ENCODE results near the gene GPR89A. TPM values are rescaled to one million over a fixed set of nuclear protein-coding genes. Genes with fewer than 3 reads are reported as not detected.

GPR89A gene
- total RNA-seq, 1 donor from 2014 or later = 31.4 TPM

DNA sequence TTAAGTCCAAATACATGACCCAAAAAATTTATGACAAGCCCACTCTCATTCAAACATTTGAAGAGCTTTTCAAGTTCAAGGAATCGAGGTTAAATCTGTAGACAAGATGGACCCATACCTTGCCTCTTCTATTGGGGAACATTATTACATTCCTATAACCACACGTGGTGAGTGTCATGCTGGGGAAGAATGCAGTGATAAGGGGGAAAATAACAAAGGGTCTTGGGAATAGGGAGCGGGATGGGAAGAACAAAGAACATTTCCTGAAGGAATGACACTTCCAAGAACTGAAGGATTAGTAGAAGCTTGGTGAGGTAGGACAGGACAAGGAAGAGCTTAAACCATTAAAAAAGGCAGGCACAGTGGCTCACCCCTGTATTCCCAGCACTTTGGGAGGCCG, 80.5 kb downstream of the GPR89A start:
- DNase-seq (ENCODE audit: low spot score, unreplicated experiment) = no peak
- Mint-ChIP-seq H3K9me3 (ENCODE audit: low read depth) (no peaks in the 10 kb centered on the region), H3K27me3 (no peaks in the 10 kb centered on the region), H3K4me1 (ENCODE audit: low read depth) (peaks cover 10% of the 10 kb centered on the region), H3K4me3 (ENCODE audit: low read depth) (no peak overlapping the region), H3K27ac (no peak overlapping the region), H3K36me3 (ENCODE audit: insufficient read depth) (no peaks in the 10 kb centered on the region)
- TF ChIP-seq, protein P1, sequence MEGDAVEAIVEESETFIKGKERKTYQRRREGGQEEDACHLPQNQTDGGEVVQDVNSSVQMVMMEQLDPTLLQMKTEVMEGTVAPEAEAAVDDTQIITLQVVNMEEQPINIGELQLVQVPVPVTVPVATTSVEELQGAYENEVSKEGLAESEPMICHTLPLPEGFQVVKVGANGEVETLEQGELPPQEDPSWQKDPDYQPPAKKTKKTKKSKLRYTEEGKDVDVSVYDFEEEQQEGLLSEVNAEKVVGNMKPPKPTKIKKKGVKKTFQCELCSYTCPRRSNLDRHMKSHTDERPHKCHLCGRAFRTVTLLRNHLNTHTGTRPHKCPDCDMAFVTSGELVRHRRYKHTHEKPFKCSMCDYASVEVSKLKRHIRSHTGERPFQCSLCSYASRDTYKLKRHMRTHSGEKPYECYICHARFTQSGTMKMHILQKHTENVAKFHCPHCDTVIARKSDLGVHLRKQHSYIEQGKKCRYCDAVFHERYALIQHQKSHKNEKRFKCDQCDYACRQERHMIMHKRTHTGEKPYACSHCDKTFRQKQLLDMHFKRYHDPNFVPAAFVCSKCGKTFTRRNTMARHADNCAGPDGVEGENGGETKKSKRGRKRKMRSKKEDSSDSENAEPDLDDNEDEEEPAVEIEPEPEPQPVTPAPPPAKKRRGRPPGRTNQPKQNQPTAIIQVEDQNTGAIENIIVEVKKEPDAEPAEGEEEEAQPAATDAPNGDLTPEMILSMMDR (IDR thresholded peaks at IDR 0.05; ENCODE audit: unreplicated experiment) = no peak

DNA sequence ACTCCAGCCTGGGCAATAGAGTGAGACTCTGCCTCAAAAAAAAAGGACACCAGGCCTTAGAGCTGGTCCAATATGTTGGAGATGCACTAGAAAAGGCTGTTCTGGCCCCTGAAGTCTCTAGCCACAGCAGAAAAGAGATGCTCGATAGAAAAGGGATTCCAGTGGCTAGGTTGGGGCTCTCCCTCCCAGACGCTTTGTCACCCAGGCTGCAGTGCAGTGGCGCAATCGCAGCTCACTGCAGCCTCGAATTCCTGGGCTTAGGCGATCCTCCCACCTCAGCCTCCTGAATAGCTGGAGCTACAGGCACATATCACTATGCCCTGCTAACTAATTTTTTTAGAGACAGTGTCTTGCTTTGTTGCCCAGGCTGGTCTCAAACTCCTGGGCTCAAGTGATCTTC, 81.1 kb downstream of the GPR89A start:
- H3K27me3 Mint-ChIP-seq = no peaks in the 10 kb centered on the region
- DNase-seq (ENCODE audit: low spot score, unreplicated experiment) = no peak
- no peak overlapping the region for H3K27ac Mint-ChIP-seq
- H3K36me3 Mint-ChIP-seq (ENCODE audit: insufficient read depth) = no peaks in the 10 kb centered on the region
- TF ChIP-seq, protein P1 (IDR thresholded peaks at IDR 0.05; ENCODE audit: unreplicated experiment) = no peak
- no peaks in the 10 kb centered on the region for H3K9me3 Mint-ChIP-seq (ENCODE audit: low read depth)
- H3K4me1 Mint-ChIP-seq (ENCODE audit: low read depth) = peaks cover 10% of the 10 kb centered on the region
- no peak overlapping the region for H3K4me3 Mint-ChIP-seq (ENCODE audit: low read depth)

DNA sequence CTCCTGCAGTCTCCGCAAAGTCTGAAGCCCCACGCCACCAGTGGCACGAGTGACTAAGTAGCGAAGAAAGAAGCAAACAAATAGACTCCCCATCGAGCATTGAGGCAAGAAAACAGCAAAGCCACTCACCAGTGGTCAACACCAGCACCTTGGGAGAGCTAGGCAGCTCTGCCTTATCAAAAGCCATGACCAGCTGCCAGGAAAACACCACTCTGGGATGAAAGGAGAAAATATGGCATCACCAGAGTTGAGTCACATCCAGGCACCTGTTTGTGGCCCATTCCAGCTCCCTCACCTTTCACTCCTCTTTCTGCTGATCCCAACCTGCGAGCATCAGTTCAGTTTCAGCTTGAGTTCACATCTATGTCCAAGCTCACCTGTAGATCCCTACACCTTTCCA, 82.1 kb downstream of the GPR89A start:
- H3K27ac Mint-ChIP-seq = no peak overlapping the region

GRCh38 chr1:145690587-145691558, 83.1 kb downstream of the GPR89A start:
- DNase-seq (ENCODE audit: low spot score, unreplicated experiment) = no peak
- peaks cover 1% of the 10 kb centered on the region for H3K36me3 Mint-ChIP-seq (ENCODE audit: insufficient read depth)
- TF ChIP-seq, protein P1 (IDR thresholded peaks at IDR 0.05; ENCODE audit: unreplicated experiment) = no peak
- H3K4me3 Mint-ChIP-seq (ENCODE audit: low read depth) = no peak overlapping the region
- H3K27ac Mint-ChIP-seq = peak overlapping the region; percentile 8
- H3K9me3 Mint-ChIP-seq (ENCODE audit: low read depth) = no peaks in the 10 kb centered on the region
- H3K4me1 Mint-ChIP-seq (ENCODE audit: low read depth) = peaks cover 10% of the 10 kb centered on the region
- H3K27me3 Mint-ChIP-seq = no peaks in the 10 kb centered on the region

More for the DNA sequence above, 82.1 kb downstream of the GPR89A start:
- DNase-seq (ENCODE audit: low spot score, unreplicated experiment) = no peak
- Mint-ChIP-seq H3K9me3 (ENCODE audit: low read depth) (no peaks in the 10 kb centered on the region), H3K4me3 (ENCODE audit: low read depth) (no peak overlapping the region), H3K27me3 (no peaks in the 10 kb centered on the region), H3K4me1 (ENCODE audit: low read depth) (peaks cover 10% of the 10 kb centered on the region), H3K36me3 (ENCODE audit: insufficient read depth) (peaks cover 1% of the 10 kb centered on the region)
- TF ChIP-seq, protein P1 (IDR thresholded peaks at IDR 0.05; ENCODE audit: unreplicated experiment) = no peak

- H3K4me1 Mint-ChIP-seq (ENCODE audit: low read depth) = peaks cover 12% of the 10 kb centered on the region
Observed at GRCh38 chr1:145692785-145693443, 85.1 kb downstream of the GPR89A start.

More at GRCh38 chr1:145692785-145693443, 85.1 kb downstream of the GPR89A start:
- H3K4me3 Mint-ChIP-seq (ENCODE audit: low read depth) = no peak overlapping the region
- DNase-seq (ENCODE audit: low spot score, unreplicated experiment) = no peak
- peaks cover 3% of the 10 kb centered on the region for H3K36me3 Mint-ChIP-seq (ENCODE audit: insufficient read depth)
- no peaks in the 10 kb centered on the region for H3K9me3 Mint-ChIP-seq (ENCODE audit: low read depth)
- peaks cover 2% of the 10 kb centered on the region for H3K27me3 Mint-ChIP-seq
- TF ChIP-seq, protein P1 (IDR thresholded peaks at IDR 0.05; ENCODE audit: unreplicated experiment) = no peak
- no peak overlapping the region for H3K27ac Mint-ChIP-seq
